Neural crest cell (in vitro differentiated cells): ENCODE data around the gene ACSL6. TPM values are rescaled to one million over a fixed set of nuclear protein-coding genes. Genes with fewer than 3 reads are reported as not detected.

Source experiments
- DNase-seq: peaks from one replicate; pipeline ENCODE4 v3.0.0; 2021; ENCODE audit warnings: low read depth, mixed read lengths, low spot score
- H3K27ac Mint-ChIP-seq: one replicate; pipeline ENCODE4 v1.8.0; 2021; ENCODE audit warnings: mild to moderate bottlenecking, mixed read lengths; ENCODE audit not compliant: unreplicated experiment
- H3K27me3 Mint-ChIP-seq: 2 replicates; pipeline ENCODE4 v1.8.0; 2021; ENCODE audit warnings: low read depth, mild to moderate bottlenecking, mixed read lengths
- H3K36me3 Mint-ChIP-seq: 2 replicates; pipeline ENCODE4 v1.8.0; 2021; ENCODE audit warnings: low read depth, mild to moderate bottlenecking, mixed read lengths
- H3K4me1 Mint-ChIP-seq: 2 replicates; pipeline ENCODE4 v1.8.0; 2021; ENCODE audit warnings: mixed read lengths
- H3K4me3 Mint-ChIP-seq: one replicate; pipeline ENCODE4 v1.8.0; 2021; ENCODE audit warnings: mild to moderate bottlenecking, mixed read lengths
- H3K9me3 Mint-ChIP-seq: 2 replicates; pipeline ENCODE4 v1.8.0; 2021; ENCODE audit warnings: mixed read lengths
- total RNA-seq: library from RNA; stranded (reverse); gene quantifications from 2 replicates; pipeline ENCODE4 v1.2.1, GENCODE V29; 2021
- TF ChIP-seq, protein P1 (sequence below): fragments of 200-600 bp; sonication (generic); conservative IDR thresholded peaks from 2 replicates; pipeline ENCODE4 v1.5.0; 2021; ENCODE audit warnings: antibody characterized with exemption, mild to moderate bottlenecking

The ACSL6 gene
- total RNA-seq, 1 donor from 2014 or later = 0.84 TPM

DNA sequence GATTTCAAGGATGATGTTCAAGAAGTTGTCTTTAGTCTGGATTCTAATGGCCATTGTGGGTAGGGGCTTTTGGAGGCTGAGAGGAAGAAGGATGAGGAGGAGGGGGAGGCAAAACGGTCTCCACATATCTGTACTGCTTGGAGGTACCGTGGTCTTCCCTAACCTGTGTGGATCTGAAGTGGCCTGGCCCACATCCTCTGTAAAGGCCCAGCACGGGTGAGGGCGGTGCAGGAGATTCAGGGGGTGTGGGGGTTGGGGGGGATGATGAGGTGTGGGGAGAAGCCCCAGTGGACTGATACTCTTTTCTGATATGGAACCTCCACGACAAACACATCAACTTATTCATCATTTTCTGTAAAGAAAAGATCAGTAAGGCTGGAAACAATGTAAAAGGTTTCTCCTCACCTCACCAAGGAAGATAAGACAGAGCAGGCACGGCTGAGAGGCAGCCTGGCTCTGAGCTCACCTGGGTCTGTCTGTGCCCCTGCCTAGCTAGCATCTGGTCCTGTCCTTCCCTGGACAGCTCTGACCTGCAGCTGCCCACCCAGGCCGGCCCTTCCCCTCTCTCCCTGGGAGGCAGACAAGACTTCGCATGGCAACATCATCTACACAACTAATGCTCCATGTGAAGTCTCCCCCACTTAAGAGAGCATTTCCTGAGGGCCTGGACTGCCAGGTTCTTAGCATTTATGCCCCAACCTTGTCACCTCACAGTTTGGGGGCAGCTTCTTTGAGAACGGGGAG is 43.4 kb upstream of the ACSL6 start:
- no peak for DNase-seq
- no peaks in the 10 kb centered on the region for H3K27me3 Mint-ChIP-seq
- H3K4me3 Mint-ChIP-seq = no peak overlapping the region
- no peaks in the 10 kb centered on the region for H3K9me3 Mint-ChIP-seq
- no peak overlapping the region for H3K27ac Mint-ChIP-seq
- TF ChIP-seq, protein P1, sequence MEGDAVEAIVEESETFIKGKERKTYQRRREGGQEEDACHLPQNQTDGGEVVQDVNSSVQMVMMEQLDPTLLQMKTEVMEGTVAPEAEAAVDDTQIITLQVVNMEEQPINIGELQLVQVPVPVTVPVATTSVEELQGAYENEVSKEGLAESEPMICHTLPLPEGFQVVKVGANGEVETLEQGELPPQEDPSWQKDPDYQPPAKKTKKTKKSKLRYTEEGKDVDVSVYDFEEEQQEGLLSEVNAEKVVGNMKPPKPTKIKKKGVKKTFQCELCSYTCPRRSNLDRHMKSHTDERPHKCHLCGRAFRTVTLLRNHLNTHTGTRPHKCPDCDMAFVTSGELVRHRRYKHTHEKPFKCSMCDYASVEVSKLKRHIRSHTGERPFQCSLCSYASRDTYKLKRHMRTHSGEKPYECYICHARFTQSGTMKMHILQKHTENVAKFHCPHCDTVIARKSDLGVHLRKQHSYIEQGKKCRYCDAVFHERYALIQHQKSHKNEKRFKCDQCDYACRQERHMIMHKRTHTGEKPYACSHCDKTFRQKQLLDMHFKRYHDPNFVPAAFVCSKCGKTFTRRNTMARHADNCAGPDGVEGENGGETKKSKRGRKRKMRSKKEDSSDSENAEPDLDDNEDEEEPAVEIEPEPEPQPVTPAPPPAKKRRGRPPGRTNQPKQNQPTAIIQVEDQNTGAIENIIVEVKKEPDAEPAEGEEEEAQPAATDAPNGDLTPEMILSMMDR = no peak
- H3K36me3 Mint-ChIP-seq = no peaks in the 10 kb centered on the region
- H3K4me1 Mint-ChIP-seq = no peaks in the 10 kb centered on the region

DNA sequence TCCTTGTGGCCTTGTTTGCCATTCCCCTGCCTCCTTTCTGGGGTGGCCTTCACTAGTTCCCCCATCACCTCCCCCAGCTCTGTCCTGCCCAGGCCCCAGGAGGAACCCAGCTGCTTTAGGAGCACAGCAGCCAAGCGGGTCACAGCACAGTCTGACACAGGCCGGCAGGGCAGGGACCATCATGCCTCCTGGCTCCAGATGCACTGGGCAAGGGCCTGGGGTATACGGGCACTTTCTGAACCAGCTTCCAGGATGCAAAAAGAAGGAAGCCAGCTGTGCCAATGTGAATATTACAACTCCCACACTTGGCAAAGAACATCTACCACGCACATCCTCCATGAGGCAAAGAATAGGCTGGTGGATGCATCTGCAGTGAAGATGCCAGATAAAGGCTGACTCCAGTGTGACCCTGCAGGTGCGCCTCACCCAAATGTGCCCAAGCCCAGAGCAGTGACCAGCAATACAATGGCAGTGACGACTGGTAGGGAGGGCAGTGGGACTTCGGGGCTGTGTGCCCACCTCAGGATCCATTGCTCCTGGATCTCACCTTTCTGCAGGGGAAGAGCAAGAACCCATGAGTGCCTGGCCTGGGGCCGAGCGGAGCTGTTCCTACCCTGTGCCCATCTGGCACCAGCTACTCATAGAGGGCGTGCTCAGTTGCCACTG is 42.7 kb upstream of the ACSL6 start:
- Mint-ChIP-seq H3K4me1 (no peaks in the 10 kb centered on the region), H3K27ac (peak overlapping the region; percentile 86), H3K9me3 (no peaks in the 10 kb centered on the region)

DNA sequence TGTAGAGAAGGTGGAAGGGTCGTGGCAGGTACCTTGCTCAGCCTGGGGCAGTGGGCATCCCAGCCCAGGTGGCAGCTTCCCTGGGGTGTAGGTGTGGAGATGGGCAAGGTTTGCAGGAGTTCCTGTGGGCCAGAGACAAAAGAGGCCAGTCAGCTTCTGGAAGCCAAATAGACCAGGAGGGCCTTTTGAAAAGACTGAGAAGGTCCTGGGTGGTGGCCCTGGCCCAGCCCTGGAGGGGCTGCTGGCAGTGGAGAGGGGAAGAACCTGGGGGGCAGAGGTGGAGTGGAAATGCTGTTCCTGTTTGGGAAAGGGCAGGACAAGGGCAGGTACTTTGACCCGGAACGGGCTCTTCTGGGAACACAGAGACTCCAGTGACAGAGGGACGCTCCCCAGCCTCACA is 42.0 kb upstream of the ACSL6 start:
- no peaks in the 10 kb centered on the region for H3K9me3 Mint-ChIP-seq
- no peaks in the 10 kb centered on the region for H3K4me1 Mint-ChIP-seq
- no peak overlapping the region for H3K27ac Mint-ChIP-seq
- H3K4me3 Mint-ChIP-seq = no peak overlapping the region
- DNase-seq = no peak
- H3K27me3 Mint-ChIP-seq = no peaks in the 10 kb centered on the region
- TF ChIP-seq, protein P1 = no peak
- no peaks in the 10 kb centered on the region for H3K36me3 Mint-ChIP-seq

More for the DNA sequence above, 42.7 kb upstream of the ACSL6 start:
- H3K36me3 Mint-ChIP-seq = no peaks in the 10 kb centered on the region
- H3K27me3 Mint-ChIP-seq = no peaks in the 10 kb centered on the region
- TF ChIP-seq, protein P1 = no peak
- no peak for DNase-seq
- H3K4me3 Mint-ChIP-seq = no peak overlapping the region

DNA sequence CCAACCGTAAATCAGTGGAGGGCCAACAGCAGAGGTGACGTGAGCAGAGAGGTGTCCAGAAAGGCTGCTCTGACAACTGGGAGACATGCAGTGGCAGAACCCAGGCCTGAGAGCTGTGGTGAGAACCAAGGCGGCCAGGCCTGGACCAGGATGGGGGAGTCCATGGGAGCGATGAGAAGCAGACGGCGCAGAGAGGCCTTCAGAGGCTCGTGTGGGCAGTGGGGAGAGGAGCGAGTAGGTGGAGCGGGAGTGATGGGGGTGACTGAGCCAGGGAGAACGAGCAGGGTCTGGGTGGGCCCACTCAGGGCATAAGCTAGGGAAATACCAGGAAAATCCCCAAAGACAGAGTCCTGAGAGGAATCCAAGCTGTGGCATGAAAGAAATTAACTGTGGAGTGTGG is 41.1 kb upstream of the ACSL6 start:
- no peaks in the 10 kb centered on the region for H3K9me3 Mint-ChIP-seq
- H3K27ac Mint-ChIP-seq = no peak overlapping the region
- H3K27me3 Mint-ChIP-seq = no peaks in the 10 kb centered on the region
- DNase-seq = no peak
- TF ChIP-seq, protein P1 = no peak
- H3K4me3 Mint-ChIP-seq = no peak overlapping the region
- no peaks in the 10 kb centered on the region for H3K36me3 Mint-ChIP-seq
- H3K4me1 Mint-ChIP-seq = no peaks in the 10 kb centered on the region

DNA sequence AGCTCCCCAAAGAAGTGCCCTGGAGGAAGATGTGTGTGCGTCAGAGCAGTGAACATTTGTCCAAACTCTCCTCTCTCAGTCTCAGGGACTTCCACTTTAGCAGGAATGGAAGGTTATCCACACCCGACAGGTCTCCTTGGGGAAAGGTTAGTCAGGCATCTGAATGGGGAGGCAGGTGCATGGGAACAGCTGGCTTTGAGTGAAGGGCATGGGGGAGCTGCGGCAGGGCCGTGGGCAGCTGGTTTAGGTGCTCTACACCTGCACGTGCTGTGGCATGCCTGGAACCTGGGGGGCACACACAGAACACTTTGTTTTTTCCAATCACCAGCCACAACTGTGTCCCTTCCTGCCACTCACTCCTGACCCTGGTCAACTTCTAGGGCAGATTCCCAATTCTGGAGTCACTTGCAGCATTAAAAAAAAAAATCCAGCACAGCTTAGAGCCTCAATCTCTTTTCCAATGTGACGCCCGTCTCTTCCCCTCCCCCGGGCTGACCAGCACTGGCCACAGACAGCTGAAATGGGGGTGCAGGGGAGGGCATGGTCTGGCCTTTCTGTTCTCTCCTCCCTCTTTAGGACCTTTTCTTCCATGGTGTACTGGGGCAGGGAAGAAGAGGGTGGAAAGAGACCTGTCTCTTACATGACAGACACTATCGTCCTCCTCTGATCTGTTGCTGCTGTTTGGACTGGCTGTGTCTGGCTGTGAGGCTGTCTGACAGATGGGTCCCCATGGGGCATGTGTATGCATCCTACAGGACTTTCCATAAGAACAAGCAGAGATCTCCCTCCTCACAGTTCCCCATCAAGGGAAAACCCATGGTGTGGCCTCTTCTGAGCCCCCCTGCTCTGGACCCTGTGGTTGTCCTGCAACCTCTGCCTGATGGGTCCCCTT is 39.4 kb upstream of the ACSL6 start:
- Mint-ChIP-seq H3K27ac (peak overlapping the region; percentile 21), H3K4me3 (no peak overlapping the region), H3K27me3 (no peaks in the 10 kb centered on the region), H3K9me3 (no peaks in the 10 kb centered on the region), H3K4me1 (no peaks in the 10 kb centered on the region), H3K36me3 (no peaks in the 10 kb centered on the region)
- TF ChIP-seq, protein P1 = no peak
- no peak for DNase-seq
